ENCODE measurements around the gene MT1F.

GRCh38 chr16:56620339-56620897 is 37.3 kb upstream of the MT1F start:
- TF ChIP-seq CTCF (IDR thresholded peaks at IDR 0.05; ENCODE audit: insufficient read depth, low read length, poor library complexity, severe bottlenecking): no peak
- TF ChIP-seq EZH2phosphoT487 (conservative IDR thresholded peaks at IDR 0.05; ENCODE audit: low read length): no peak
